Measurements from ENCODE around the gene GOLGA7B. TPM values are rescaled to one million over a fixed set of nuclear protein-coding genes. Genes with fewer than 3 reads are reported as not detected.

GOLGA7B gene
- polyA plus RNA-seq, 1 experiment = not detected

GRCh38 chr10:97920865-97921264 is 71.2 kb downstream of the GOLGA7B start:
- no peak for DNase-seq (ENCODE audit: low read depth, low spot score)
- no peaks in the 10 kb centered on the region for H3K9me3 ChIP-seq (ENCODE audit: control insufficient read depth, insufficient read depth, low read length)
- ChIA-PET CTCF (no interaction called here), POLR2A (no interaction called here)
- H3K27ac ChIP-seq (ENCODE audit: low read depth, low read length) = no peak overlapping the region
- peaks cover 13% of the 10 kb centered on the region for H3K27me3 ChIP-seq (ENCODE audit: control insufficient read depth, insufficient read depth, low read length)
- no peak overlapping the region for H3K4me3 ChIP-seq (ENCODE audit: low read depth, low read length)
- no peak for TF ChIP-seq CTCF (IDR thresholded peaks at IDR 0.05; ENCODE audit: low read depth, low read length)

Other genes starting within 250 kb of the GOLGA7B start
- gene MORN4, start 216.3 kb upstream of the GOLGA7B start, polyA plus RNA-seq (2011; rRNA removed) = 14.4 and 16.0 TPM in 2 replicates
- gene PI4K2A, start 209.2 kb upstream of the GOLGA7B start, polyA plus RNA-seq (2011; rRNA removed) = 35.6 and 36.1 TPM in 2 replicates
- 26.5 and 36.9 TPM in 2 replicates for gene AVPI1, start 162.6 kb upstream of the GOLGA7B start, polyA plus RNA-seq (2011; rRNA removed)
- 65.5 and 76.2 TPM in 2 replicates for gene MARVELD1, start 136.1 kb upstream of the GOLGA7B start, polyA plus RNA-seq (2011; rRNA removed)
- gene ZFYVE27, start 112.7 kb upstream of the GOLGA7B start, polyA plus RNA-seq (2011; rRNA removed) = 11.1 and 13.5 TPM in 2 replicates
- not detected in 2 replicates for gene SFRP5, start 77.8 kb upstream of the GOLGA7B start, polyA plus RNA-seq (2011; rRNA removed)
- gene CRTAC1, start 180.8 kb downstream of the GOLGA7B start, polyA plus RNA-seq (2011; rRNA removed) = not detected in 2 replicates

Measured in AG04450 (cell line).